GM12878 (cell line): ENCODE results near the gene THAP11.

Experiments used
- EP300 ChIP-seq, 2 experiments: fragments of 150-350 bp in 1 of 2; IDR thresholded peaks; 2 replicates each; pipeline ENCODE4 v1.6.1; 2011 to 2012; ENCODE audit warnings: low read depth in 2 of 2, low read length in 2 of 2, borderline replicate concordance in 1 of 2, improper control_type of control experiment in 1 of 2, inconsistent platforms in 1 of 2; ENCODE audit not compliant: control insufficient read depth in 1 of 2
- TF ChIP-seq, protein P1 (sequence below): IDR thresholded peaks from 2 replicates; pipeline ENCODE4 v1.6.1; 2012; ENCODE audit warnings: mild to moderate bottlenecking, low read depth, low read length

DNA sequence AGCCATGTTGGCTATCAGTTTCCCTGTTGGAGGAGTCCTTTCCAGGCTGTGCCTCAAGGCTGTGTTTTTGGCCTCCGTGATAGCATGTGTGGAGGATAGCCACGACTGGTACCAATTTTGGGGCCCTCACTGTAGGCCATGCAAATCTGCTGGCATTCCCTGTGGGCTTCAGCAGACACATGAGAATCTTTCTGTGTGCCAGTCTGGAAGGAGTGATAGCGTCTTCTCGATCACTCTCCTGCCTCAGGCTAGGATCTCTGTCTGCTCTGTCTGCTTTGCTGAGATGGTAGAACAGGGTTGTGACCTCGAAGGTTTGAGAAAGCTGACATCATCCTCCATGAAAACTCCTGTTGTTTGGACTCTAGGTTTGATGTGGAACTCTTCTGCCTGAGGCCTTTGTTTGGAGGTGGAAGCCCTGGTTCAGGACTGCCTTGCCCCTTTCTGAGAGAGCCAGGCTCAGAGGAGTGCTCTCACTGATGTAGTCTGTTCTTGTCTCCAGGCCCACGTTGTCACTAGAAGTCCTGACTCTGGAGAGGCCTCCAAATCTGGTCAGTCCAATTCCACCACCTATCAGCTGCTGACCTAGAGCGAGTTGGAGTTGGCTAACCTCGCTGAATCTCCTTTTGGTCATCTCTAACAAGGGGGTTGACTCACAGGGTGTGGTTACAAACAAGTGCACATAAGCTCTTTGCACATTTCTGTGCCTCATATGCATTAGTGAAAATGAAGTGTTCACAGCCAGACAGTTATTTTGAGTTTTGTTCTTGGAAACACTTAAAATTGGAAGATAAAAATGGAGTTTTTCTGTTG is 18.7 kb downstream of the THAP11 start:
- TF ChIP-seq, protein P1, sequence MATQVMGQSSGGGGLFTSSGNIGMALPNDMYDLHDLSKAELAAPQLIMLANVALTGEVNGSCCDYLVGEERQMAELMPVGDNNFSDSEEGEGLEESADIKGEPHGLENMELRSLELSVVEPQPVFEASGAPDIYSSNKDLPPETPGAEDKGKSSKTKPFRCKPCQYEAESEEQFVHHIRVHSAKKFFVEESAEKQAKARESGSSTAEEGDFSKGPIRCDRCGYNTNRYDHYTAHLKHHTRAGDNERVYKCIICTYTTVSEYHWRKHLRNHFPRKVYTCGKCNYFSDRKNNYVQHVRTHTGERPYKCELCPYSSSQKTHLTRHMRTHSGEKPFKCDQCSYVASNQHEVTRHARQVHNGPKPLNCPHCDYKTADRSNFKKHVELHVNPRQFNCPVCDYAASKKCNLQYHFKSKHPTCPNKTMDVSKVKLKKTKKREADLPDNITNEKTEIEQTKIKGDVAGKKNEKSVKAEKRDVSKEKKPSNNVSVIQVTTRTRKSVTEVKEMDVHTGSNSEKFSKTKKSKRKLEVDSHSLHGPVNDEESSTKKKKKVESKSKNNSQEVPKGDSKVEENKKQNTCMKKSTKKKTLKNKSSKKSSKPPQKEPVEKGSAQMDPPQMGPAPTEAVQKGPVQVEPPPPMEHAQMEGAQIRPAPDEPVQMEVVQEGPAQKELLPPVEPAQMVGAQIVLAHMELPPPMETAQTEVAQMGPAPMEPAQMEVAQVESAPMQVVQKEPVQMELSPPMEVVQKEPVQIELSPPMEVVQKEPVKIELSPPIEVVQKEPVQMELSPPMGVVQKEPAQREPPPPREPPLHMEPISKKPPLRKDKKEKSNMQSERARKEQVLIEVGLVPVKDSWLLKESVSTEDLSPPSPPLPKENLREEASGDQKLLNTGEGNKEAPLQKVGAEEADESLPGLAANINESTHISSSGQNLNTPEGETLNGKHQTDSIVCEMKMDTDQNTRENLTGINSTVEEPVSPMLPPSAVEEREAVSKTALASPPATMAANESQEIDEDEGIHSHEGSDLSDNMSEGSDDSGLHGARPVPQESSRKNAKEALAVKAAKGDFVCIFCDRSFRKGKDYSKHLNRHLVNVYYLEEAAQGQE = no peak
- no peak for TF ChIP-seq EP300 (IDR thresholded peaks at IDR 0.05; ENCODE audit: borderline replicate concordance in 1 of 2, control insufficient read depth in 1 of 2, low read depth in 2 of 2, low read length in 2 of 2)
